Ammon's horn (tissue), 1 donor: ENCODE data around the gene DND1.
"Not testable (repeated sequence)": the region's sequence is repeated elsewhere in the genome, so short reads cannot be mapped to it uniquely, and the experiment has no call there.

Experiments used
- DNase-seq: peaks from one replicate; pipeline ENCODE4 v3.0.0-alpha.2; 2016; ENCODE audit warnings: low spot score

DND1 gene

GRCh38 chr5:140672455-140673186 is 755 bp downstream of the DND1 start:
- DNase-seq = no peak

- no peak for DNase-seq
Measured at GRCh38 chr5:140671472-140672125, 1.8 kb downstream of the DND1 start.

GRCh38 chr5:140671035-140671434 is 2.3 kb downstream of the DND1 start:
- DNase-seq = not testable (repeated sequence)

- DNase-seq = peak; percentile 97
Measured at GRCh38 chr5:140664359-140665119, 8.8 kb downstream of the DND1 start, which contains the start of gene WDR55. Gene WDR55, plus strand, starts transcription at chr5:140664904. Its CDS starts 9 bp downstream, at chr5:140664913.

GRCh38 chr5:140664030-140664358 is 9.4 kb downstream of the DND1 start:
- no peak for DNase-seq

- not testable (repeated sequence) for DNase-seq
Measured at GRCh38 chr5:140660371-140660770, 13.0 kb downstream of the DND1 start.

- DNase-seq = no peak
Measured at GRCh38 chr5:140658870-140659269, 14.5 kb downstream of the DND1 start.

- no peak for DNase-seq
Measured at GRCh38 chr5:140647042-140647419, 26.3 kb downstream of the DND1 start.

- no peak for DNase-seq
Measured at GRCh38 chr5:140642718-140643117, 30.7 kb downstream of the DND1 start.

- no peak for DNase-seq
Measured at GRCh38 chr5:140641716-140642115, 31.7 kb downstream of the DND1 start.

GRCh38 chr5:140639148-140639981 is 34.0 kb downstream of the DND1 start, which contains the start of gene TMCO6:
Gene TMCO6, plus strand, starts transcription at chr5:140639451. Its CDS starts 77 bp downstream, at chr5:140639528.
- DNase-seq = peak; percentile 99

- DNase-seq = not testable (repeated sequence)
Measured at GRCh38 chr5:140638898-140639147, 34.6 kb downstream of the DND1 start.

- no peak for DNase-seq
Measured at GRCh38 chr5:140637371-140638100, 35.8 kb downstream of the DND1 start.

GRCh38 chr5:140635291-140636257 is 37.8 kb downstream of the DND1 start:
- DNase-seq = no peak

- DNase-seq = no peak
Measured at GRCh38 chr5:140634103-140634502, 39.3 kb downstream of the DND1 start.

- no peak for DNase-seq
Measured at GRCh38 chr5:140633501-140633900, 39.9 kb downstream of the DND1 start.

GRCh38 chr5:140633021-140633471 is 40.3 kb downstream of the DND1 start, which contains the start of gene CD14:
Gene CD14, minus strand, starts transcription at chr5:140633175. Its CDS starts 104 bp downstream, at chr5:140633071.
- DNase-seq = peak; percentile 37

- DNase-seq = peak; percentile 55
Measured at GRCh38 chr5:140632366-140633020, 40.9 kb downstream of the DND1 start.

- DNase-seq = no peak
Measured at GRCh38 chr5:140631831-140632365, 41.5 kb downstream of the DND1 start.
